Measurements from ENCODE around the gene SECISBP2L.

SECISBP2L gene

DNA sequence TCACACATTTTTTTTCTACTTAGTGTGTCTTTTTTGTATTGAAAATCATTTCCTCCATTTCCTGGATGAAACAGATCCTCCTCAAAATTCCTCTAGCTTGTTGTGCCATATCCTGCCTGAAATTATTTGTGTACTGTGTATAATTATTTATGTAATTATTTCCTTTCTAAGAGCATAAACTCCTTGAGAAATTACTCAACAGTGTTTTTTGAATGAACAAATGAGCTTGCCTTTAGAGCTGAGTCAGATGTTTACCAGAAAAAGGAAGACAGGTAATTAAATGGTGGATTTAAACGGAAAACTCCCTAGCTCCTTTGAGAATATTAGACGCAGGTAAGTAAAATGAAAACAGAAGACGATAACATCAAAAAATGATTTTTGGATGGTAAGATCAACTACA lies 13.2 kb upstream of the SECISBP2L start:
- no peak for DNase-seq

DNA sequence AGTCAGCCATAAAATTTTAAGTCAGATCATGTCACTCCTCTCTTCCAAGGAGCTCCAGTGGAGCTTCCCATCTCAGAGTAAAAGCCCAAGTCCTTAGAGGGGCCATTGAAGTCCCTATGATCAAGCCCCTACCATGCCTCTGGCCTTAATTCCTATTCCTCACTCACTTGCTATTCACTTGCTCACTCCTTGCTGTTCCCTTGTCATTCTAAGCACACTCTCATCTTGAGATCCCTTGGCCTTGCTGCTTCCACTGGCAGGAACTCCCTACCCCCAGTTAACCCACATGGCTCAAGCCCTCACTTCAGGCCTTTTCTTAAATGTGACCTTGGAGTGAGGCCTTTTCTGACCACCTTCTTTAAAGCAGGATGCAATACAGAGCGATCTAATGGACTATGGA lies 12.3 kb upstream of the SECISBP2L start:
- no peak for DNase-seq

GRCh38 chr15:49055630-49056029 lies 9.4 kb upstream of the SECISBP2L start:
- no peak for DNase-seq

- no peak for DNase-seq
Measured at GRCh38 chr15:49052662-49053061, 6.4 kb upstream of the SECISBP2L start.

- DNase-seq = no peak
Measured at GRCh38 chr15:49047456-49047855, 1.2 kb upstream of the SECISBP2L start.

GRCh38 chr15:49045751-49046219 lies 461 bp downstream of the SECISBP2L start:
- DNase-seq = no peak

DNA sequence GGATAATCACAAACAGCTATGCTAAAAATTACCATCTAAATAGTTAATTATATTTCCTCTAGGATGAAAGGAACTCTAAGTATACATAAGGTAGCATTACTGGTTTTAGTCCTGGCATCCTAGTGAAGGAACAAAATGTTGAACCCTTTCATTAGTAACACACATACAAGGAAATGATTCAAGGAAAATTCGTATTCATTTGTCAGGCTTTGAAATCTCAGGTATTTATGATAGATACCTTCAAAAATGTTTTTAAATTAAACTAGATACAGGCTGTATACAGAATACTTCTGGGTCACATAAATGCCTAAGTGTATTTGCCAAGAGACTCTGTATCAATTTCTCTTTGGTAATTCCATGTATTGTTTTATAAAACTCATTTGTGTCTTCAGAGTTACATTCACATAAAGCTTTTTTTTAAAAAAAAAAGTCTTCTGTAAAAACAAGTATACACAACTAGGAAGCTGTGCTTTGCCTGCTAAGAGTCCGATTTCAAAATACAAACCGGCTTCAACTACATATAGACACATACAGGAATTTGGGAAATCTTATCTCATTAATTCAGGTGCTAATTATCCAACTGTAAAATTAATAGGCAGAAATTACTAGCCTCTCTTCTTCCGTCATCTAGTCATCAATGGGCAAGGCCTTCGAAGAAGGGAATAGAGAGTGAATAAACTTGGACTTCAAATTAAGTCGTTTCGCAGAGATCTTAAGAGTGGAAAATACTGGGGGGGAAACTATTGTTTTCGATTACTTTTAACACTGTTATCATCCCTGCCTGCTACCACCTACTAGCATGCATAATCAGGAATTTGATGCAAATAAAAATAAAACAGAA lies 1.3 kb downstream of the SECISBP2L start:
- DNase-seq = no peak

DNA sequence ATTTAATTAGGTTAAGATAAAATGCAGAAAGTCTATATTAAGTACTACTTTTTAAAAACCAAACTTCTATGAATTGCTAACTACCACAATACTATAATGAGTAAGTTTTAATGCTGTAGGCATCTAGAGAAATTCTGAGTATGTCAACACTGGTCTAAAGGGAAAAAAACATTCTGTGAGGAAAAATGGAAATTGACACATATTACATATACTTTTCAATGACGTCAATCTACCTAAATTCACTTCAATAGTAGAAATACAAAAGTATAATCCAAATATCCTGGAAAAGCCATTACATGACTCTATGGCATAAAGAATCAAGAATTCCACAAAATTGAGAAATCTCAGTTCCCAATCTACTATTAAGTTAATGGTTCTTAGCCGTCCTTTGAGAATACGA lies 2.2 kb downstream of the SECISBP2L start:
- DNase-seq = no peak

DNA sequence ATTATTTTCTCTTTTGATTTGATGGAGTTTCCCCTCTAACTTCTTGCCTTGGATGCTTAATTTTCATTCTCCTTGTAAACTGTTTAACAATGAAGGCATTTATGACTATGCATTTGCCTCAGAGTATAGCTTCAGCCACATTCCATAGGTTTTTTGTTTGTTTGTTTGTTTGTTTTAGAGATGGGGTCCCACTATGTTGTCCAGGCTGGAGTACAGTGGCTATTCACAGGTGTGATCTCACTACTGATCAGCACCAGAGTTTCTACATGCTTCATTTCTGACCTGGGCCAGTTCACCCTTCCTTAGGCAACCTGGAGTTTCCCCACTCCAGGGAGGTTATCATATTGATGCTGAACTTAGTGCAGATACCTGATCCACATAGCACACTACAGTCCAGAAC lies 4.1 kb downstream of the SECISBP2L start:
- no peak for DNase-seq

DNA sequence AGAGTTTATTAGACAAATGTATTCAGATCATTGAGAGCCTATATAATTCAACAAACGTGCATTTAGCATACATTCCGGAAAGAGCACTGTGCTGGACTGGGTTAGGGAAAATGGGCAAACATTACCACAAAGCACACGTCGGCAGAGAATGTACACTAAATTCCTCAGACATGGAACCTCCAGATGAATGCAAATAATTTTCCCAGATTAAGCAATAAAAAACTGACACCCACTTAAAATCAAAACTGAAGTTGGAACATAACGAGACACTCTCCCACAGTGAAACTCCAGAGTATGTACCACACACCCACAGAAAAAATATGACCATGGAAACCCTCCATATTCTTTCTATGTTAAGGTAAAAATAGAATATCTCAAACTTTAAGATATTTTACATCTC lies 4.8 kb downstream of the SECISBP2L start:
- DNase-seq = no peak

- no peak for DNase-seq
Measured at GRCh38 chr15:49040151-49040550, 6.1 kb downstream of the SECISBP2L start.

DNA sequence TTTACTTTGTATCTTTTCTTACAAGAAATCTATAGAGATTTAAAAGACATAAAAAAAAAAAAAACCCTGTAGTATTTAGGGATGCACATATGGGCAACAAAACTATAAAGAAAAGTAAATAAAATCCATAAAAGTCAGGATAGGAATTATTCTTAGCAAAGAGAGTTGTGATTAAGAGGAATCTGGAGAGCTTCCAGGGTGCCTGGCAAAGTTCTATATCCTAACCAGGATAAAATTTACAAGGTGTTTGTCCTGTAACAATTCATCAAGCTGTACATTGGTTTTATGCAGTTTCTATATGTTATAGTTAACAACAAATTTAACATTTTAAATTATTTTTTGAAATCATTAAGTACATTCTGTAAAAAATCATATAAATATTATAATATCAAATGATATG lies 7.9 kb downstream of the SECISBP2L start:
- DNase-seq = no peak

DNA sequence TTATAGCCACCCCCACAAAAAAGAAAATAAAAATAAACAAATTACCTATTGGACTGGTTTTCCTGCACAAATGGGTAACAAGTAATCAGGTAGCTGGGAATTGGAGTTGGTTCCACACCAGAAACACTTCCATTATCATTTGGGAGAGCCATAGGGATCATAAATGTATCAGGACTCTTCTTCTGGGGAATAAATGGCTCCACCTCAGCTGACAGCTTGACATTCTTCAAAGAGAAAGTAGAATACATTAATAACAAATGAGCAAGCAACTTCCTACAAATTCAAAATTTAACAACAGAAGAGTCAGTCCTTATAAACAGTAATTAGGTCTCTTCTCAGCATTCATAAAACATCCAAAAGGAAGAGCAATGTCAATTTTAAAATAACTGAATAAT lies 8.7 kb downstream of the SECISBP2L start:
- DNase-seq = no peak

- DNase-seq = no peak
Measured at GRCh38 chr15:49036650-49037545, 9.3 kb downstream of the SECISBP2L start.

- no peak for DNase-seq
Measured at GRCh38 chr15:49035825-49036224, 10.4 kb downstream of the SECISBP2L start.

DNA sequence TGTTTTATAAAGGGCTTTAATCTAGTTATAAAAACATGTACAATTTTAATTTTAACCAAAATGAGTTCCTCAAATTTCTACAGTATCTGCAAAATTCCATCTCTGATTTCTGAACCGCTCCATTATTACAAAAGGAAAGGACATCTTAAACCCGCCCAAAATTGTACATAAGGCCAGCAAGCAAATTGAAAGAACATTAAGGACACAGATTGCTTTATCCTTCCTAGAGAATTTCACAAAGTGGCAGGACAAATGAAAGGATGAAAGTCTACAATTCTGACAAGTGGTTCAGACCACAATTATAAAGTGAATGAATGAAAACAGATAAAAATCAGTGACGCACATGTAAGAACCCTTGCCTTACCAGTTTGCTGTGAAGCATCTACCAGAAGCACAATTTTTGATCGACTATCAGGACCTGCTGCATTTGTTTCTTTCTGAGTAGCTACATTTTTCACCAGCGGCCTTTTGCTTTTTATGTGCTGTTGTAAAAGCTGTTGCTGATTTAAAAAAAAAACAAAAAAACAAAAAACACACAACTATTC lies 13.6 kb downstream of the SECISBP2L start:
- no peak for DNase-seq

DNA sequence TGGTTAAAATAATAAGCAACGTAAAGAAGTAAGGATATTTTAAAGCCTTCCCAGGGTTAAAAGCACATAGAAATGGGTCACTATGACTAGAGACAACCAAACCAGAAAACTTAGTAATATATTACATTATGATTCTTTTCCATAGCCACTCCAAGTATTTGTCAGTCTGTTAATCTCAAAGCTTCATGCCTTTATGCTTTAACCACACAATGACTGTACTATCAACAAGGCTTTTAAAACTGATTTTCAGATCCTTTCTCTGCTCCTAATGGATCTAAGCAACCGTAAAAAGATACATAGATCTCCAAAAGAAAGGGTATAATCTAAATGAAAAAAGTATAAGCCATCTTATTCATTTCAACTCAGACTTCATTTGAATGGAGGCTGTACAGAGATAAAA lies 14.4 kb downstream of the SECISBP2L start:
- no peak for DNase-seq

DNA sequence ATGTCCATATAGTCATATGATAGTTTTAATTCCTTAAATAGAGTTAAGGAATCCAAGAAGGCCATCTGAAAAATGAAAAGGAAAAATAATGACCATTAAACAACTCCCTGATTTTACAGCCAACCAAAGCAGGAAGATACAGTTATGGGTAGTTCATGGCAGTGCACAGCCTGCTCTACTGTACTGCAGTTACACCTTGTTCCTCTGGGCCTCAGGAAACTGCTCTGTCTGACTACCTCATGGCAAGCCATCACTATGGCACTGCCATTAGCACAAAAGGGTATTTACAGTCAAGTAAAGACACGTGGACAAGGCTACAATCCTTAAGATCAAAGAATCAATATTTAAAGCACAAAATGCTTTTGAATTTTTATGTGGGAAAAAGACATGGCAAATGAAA lies 19.5 kb downstream of the SECISBP2L start:
- no peak for DNase-seq

- no peak for DNase-seq
Measured at GRCh38 chr15:49024840-49025239, 21.4 kb downstream of the SECISBP2L start.

DNA sequence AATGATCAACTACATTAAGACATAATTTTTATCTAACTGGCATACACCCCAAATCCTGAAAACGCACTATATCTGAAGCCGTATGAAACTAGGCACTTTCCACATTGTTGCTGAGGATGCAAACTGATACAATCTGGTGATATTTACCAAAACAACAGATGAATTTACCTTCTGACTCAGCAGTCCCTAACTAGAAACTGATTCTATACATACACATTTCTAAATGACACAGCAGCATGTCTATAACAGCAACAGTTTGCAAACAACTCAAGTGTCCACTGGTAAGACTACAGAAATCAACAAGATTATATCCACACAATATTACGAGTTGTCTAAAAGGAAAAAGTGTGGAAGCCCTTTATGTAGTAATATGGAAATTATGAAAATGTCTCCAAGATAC lies 22.9 kb downstream of the SECISBP2L start:
- DNase-seq = no peak

DNA sequence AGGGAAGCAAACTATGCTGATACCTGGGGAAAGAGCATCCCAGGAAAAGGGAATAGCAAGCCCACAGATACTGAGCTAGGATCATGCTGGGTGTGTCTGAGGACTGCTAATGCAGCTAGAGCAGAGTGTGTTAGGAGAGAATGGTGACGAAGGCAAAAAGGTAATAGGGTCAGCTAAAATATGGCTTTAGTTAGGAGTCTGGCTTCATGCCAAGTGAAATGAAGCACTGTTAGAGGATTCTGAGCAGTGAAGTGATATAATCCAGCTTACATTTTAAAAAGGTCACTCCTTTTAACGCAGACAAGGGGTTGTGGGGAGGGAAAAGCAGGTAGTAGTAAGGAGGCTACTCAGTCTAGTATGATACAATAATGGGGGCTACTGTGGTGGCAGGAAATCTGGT lies 30.4 kb downstream of the SECISBP2L start:
- no peak for DNase-seq

- DNase-seq = no peak
Measured at GRCh38 chr15:48999314-48999713, 46.9 kb downstream of the SECISBP2L start.

- no peak for DNase-seq
Measured at GRCh38 chr15:48996276-48996675, 50.0 kb downstream of the SECISBP2L start.

GRCh38 chr15:48993380-48993779 lies 52.9 kb downstream of the SECISBP2L start:
- no peak for DNase-seq

Measured in NCI-H187 treated with DMSO at 0.1 percent for 48 hours (cell line).